A673 (cell line): ENCODE results near the gene SAP30.

Source experiments
- CTCF ChIP-seq: fragments of 300-800, 200-600 bp; sonication (generic); conservative IDR thresholded peaks from 2 replicates; pipeline ENCODE4 v1.5.1; 2017; ENCODE audit warnings: low read depth, mild to moderate bottlenecking, antibody characterized with exemption, low read length, moderate library complexity, mixed read lengths
- EZH2 ChIP-seq: fragments of 200-600 bp; sonication (generic); IDR thresholded peaks from 2 replicates; pipeline ENCODE4 v1.6.1; 2017; ENCODE audit warnings: borderline replicate concordance, low read depth, mild to moderate bottlenecking, mixed read lengths, antibody characterized with exemption, low read length; ENCODE audit not compliant: poor library complexity, severe bottlenecking

- TF ChIP-seq CTCF: no peak
- TF ChIP-seq EZH2: no peak
Observed at GRCh38 chr4:173413036-173413435, 42.3 kb downstream of the SAP30 start.
